Immature natural killer cell (primary cell): Measurements from ENCODE around the gene RIGI. TPM values are rescaled to one million over a fixed set of nuclear protein-coding genes. Genes with fewer than 3 reads are reported as not detected.

ENCODE experiments used
- DNase-seq, 3 donors: peaks; one replicate each; pipeline ENCODE4 v3.0.0; 2022; ENCODE audit warnings: mixed read lengths in 1 of 3
- H3K27ac Mint-ChIP-seq, 6 donors: one replicate each; pipeline ENCODE4 v1.8.0; 2020; ENCODE audit warnings: mixed read lengths in 6 of 6, mild to moderate bottlenecking in 5 of 6, inconsistent platforms in 4 of 6, moderate library complexity in 3 of 6
- H3K27me3 Mint-ChIP-seq, 3 donors: one replicate each; pipeline ENCODE4 v1.8.0; 2020 to 2021; ENCODE audit warnings: low read depth in 3 of 3, mild to moderate bottlenecking in 3 of 3, mixed read lengths in 3 of 3, moderate library complexity in 3 of 3, inconsistent platforms in 1 of 3
- H3K36me3 Mint-ChIP-seq, 3 donors: one replicate each; pipeline ENCODE4 v1.8.0; 2020; ENCODE audit warnings: mixed read lengths in 3 of 3, inconsistent platforms in 2 of 3, mild to moderate bottlenecking in 2 of 3
- H3K4me1 Mint-ChIP-seq, 2 donors: one replicate each; pipeline ENCODE4 v1.8.0; 2020; ENCODE audit warnings: inconsistent platforms in 2 of 2, mild to moderate bottlenecking in 2 of 2, mixed read lengths in 2 of 2, moderate library complexity in 1 of 2
- H3K4me3 Mint-ChIP-seq, 5 donors: one replicate each; pipeline ENCODE4 v1.8.0; 2020; ENCODE audit warnings: mild to moderate bottlenecking in 5 of 5, mixed read lengths in 5 of 5, inconsistent platforms in 3 of 5, moderate library complexity in 3 of 5
- H3K9me3 Mint-ChIP-seq, 6 donors: one replicate each; pipeline ENCODE4 v1.8.0; 2020; ENCODE audit warnings: mild to moderate bottlenecking in 6 of 6, mixed read lengths in 6 of 6, inconsistent platforms in 4 of 6, moderate library complexity in 3 of 6
- polyA plus RNA-seq, 3 donors: library from polyadenylated mRNA; unstranded; fragments of 300-500 nt; fragmentation: Illumina TruSeq; gene quantifications; one replicate each; pipeline ENCODE4 v1.2.3, GENCODE V29; 2021

Gene RIGI
- polyA plus RNA-seq, 3 donors from 2014 or later, result 14.3 to 20.9 (median 14.9) TPM

- Mint-ChIP-seq H3K4me1 (peaks cover 42 to 83% of the 10 kb centered on the region in 2 donors), H3K36me3 (peaks cover 8 to 11% (median 11%) of the 10 kb centered on the region in 3 donors), H3K27me3 (no peaks in the 10 kb centered on the region), H3K27ac (no peak overlapping the region), H3K9me3 (peaks cover 0 to under 1% (median 0%) of the 10 kb centered on the region in 6 donors), H3K4me3 (no peak overlapping the region)
- no peak for DNase-seq
Measured at GRCh38 chr9:32518276-32518675, 7.7 kb downstream of the RIGI start.

GRCh38 chr9:32516241-32516640 is 9.8 kb downstream of the RIGI start:
- Mint-ChIP-seq H3K27ac (peak overlapping the region in 2 of 6 donors; percentile 28 to 31), H3K9me3 (no peaks in the 10 kb centered on the region), H3K27me3 (peaks cover 0 to 2% (median 0%) of the 10 kb centered on the region in 3 donors), H3K4me3 (no peak overlapping the region), H3K36me3 (peaks cover 8 to 11% (median 10%) of the 10 kb centered on the region in 3 donors), H3K4me1 (peaks cover 42 to 81% of the 10 kb centered on the region in 2 donors)
- no peak for DNase-seq

DNA sequence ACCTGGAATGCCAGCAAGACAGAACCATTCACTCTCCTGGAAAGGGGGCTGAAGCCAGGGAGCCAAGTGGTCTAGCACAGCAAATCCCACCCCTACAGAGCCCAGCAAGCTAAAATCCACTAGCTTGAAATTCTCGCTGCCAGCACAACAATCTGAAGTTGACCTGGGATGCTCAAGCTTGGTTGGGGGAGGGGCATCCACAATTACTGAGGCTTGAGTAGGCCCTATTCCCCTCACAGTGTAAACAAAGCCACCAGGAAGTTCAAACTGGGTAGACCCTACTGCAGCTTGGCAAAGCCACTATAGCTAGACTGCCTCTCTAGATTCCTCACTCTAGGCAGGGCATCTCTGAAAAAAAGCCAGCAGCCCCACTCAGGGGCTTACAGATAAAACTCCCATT is 17.3 kb downstream of the RIGI start:
- no peaks in the 10 kb centered on the region for H3K9me3 Mint-ChIP-seq
- H3K4me3 Mint-ChIP-seq, result no peak overlapping the region
- DNase-seq, result no peak
- H3K4me1 Mint-ChIP-seq, result peaks cover 49 to 72% of the 10 kb centered on the region in 2 donors
- peaks cover under 1 to 4% (median 4%) of the 10 kb centered on the region in 3 donors for H3K36me3 Mint-ChIP-seq
- H3K27me3 Mint-ChIP-seq, result peaks cover 0 to 2% (median 0%) of the 10 kb centered on the region in 3 donors
- no peak overlapping the region for H3K27ac Mint-ChIP-seq

DNA sequence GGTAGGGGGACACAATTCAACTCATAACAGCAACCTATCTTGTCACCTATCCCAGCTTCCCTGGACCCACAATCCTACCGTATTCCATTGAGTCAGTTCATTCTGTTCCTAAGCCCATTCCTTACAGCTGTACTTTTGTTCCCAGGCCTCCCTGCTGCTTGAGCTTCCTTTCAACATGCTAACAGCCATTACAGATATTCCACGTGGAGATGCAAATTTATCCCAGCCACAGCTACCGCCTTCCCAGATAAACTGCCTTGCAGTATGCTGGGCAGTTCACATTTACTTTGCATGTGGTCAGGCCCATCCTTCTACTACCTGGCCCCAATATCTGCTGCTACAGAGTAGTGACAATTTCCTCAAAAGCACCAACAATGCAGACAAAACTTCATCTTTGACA is 23.0 kb downstream of the RIGI start:
- H3K27me3 Mint-ChIP-seq, result no peaks in the 10 kb centered on the region
- H3K27ac Mint-ChIP-seq, result peak overlapping the region in 2 of 6 donors; percentile 4 to 76
- DNase-seq, result no peak
- peaks cover 22 to 54% of the 10 kb centered on the region in 2 donors for H3K4me1 Mint-ChIP-seq
- peaks cover 4 to 18% (median 12%) of the 10 kb centered on the region in 3 donors for H3K36me3 Mint-ChIP-seq
- no peaks in the 10 kb centered on the region for H3K9me3 Mint-ChIP-seq
- H3K4me3 Mint-ChIP-seq, result no peak overlapping the region

DNA sequence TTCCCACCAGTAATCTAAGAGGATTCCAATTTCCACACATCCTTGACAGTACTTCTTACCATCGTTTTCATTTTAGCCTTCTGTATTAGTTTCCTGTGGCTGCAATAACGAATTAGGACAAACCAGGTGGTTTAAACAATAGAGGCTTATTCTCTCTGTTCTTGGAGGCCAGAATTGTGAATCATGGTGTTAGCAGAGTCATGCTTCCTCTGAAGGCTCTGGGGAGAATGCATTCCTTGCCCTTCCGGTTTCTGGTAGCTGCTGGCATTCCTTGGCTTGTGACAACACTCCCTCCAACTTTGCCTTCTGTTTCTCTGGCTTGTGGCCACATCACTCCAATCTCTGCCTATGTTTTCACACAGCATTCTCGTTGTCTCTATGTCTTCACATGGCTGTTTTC is 23.5 kb downstream of the RIGI start:
- DNase-seq, result no peak
- H3K27ac Mint-ChIP-seq, result peak overlapping the region in 4 of 6 donors; percentile 9 to 70 (median 36)
- no peaks in the 10 kb centered on the region for H3K9me3 Mint-ChIP-seq
- H3K36me3 Mint-ChIP-seq, result peaks cover 4 to 22% (median 12%) of the 10 kb centered on the region in 3 donors
- H3K4me3 Mint-ChIP-seq, result no peak overlapping the region
- H3K27me3 Mint-ChIP-seq, result no peaks in the 10 kb centered on the region
- H3K4me1 Mint-ChIP-seq, result peaks cover 22 to 50% of the 10 kb centered on the region in 2 donors

GRCh38 chr9:32501868-32502267 is 24.1 kb downstream of the RIGI start:
- peaks cover 4 to 22% (median 12%) of the 10 kb centered on the region in 3 donors for H3K36me3 Mint-ChIP-seq
- H3K4me3 Mint-ChIP-seq, result no peak overlapping the region
- H3K27ac Mint-ChIP-seq, result peak overlapping the region in 2 of 6 donors; percentile 14 to 18
- no peaks in the 10 kb centered on the region for H3K9me3 Mint-ChIP-seq
- DNase-seq, result no peak
- peaks cover 22 to 47% of the 10 kb centered on the region in 2 donors for H3K4me1 Mint-ChIP-seq
- no peaks in the 10 kb centered on the region for H3K27me3 Mint-ChIP-seq

DNA sequence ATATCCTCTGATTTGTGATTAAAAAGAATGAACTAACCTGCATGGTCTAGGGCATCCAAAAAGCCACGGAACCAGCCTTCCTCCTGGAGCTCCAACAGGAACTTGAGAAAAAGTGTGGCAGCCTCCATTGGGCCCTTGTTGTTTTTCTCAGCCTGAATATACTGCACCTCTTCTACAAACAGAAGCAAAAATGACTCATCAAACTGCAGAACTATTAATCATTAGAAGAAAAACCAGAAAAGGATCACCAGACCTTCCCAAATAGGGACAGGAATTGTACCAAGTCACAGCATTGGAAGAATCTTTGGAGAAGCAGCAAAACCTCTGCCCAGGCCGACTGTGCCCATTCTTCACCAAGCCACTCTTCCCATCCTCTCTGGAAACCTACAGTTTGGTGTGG is 25.2 kb downstream of the RIGI start:
- DNase-seq, result no peak
- Mint-ChIP-seq H3K36me3 (peaks cover 12 to 33% (median 17%) of the 10 kb centered on the region in 3 donors), H3K27ac (no peak overlapping the region), H3K27me3 (no peaks in the 10 kb centered on the region), H3K9me3 (no peaks in the 10 kb centered on the region), H3K4me1 (peaks cover 20 to 46% of the 10 kb centered on the region in 2 donors), H3K4me3 (no peak overlapping the region)

DNA sequence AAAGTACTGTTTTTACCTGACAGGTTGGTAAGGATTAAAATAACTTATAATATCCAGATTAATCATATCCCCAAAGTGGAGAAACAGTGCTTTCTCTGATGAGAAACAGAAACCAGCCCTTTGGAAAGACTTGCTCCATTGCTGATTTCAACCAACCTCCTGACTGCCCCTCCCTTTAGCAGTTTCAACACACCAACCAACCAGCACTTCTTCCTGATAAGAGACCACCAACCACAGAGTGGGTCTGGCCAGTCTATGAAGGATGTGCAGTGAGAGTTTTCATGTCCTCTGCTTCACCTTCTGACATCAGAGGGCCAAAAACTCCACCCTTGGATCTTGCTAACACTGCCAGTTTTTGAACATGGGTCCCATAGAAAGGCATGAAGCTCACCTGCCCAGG is 28.1 kb downstream of the RIGI start:
- Mint-ChIP-seq H3K4me1 (peaks cover 13 to 31% of the 10 kb centered on the region in 2 donors), H3K36me3 (peaks cover 13 to 33% (median 27%) of the 10 kb centered on the region in 3 donors), H3K4me3 (no peak overlapping the region), H3K27ac (peak overlapping the region in 2 of 6 donors; percentile 49 to 58), H3K27me3 (no peaks in the 10 kb centered on the region), H3K9me3 (no peaks in the 10 kb centered on the region)
- DNase-seq, result no peak

DNA sequence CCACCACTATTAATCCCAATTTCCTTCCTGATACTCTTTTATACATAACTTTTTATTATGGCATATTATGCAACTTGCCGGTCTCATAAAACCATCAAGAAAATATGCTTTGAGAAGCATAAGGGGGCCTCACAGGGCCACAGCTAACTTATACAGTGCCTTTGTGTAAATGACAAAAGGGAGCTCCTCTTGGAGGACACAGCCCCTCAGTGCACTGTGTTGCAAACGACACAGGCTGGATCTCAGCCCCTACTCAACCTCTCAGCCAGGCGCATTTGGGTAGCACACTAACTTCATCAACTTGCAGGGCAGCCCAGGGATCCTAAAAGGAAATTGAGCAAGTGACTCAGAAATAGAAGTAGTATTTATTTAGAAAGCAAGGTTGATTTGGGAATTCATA is 35.4 kb downstream of the RIGI start:
- Mint-ChIP-seq H3K4me1 (no peaks in the 10 kb centered on the region), H3K27me3 (no peaks in the 10 kb centered on the region), H3K36me3 (peaks cover 20 to 43% (median 34%) of the 10 kb centered on the region in 3 donors), H3K9me3 (no peaks in the 10 kb centered on the region), H3K27ac (peak overlapping the region in 3 of 6 donors; percentile 8 to 45 (median 20)), H3K4me3 (no peak overlapping the region)
- DNase-seq, result no peak

DNA sequence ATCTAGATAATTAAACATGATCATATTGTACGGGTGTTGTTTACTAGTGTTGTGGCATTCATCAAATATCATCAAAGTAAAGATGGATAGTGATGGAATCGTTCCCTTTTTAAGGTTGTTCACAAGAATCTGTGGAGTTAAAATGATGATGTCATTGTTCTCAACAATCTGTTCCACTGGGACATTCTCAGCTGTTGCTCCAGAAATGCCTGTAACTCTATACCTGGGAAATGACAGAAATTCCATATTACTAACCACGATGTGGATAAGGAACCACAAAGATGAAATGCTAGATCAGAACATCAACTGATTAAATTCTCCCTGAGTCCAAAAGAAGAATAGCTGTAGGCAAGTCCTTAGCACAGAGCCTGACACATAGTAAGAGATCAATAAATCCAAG is 38.0 kb downstream of the RIGI start:
- Mint-ChIP-seq H3K27me3 (no peaks in the 10 kb centered on the region), H3K36me3 (peaks cover 35 to 63% (median 46%) of the 10 kb centered on the region in 3 donors), H3K27ac (no peak overlapping the region), H3K9me3 (no peaks in the 10 kb centered on the region), H3K4me3 (no peak overlapping the region), H3K4me1 (no peaks in the 10 kb centered on the region)
- no peak for DNase-seq

- peaks cover 35 to 63% (median 52%) of the 10 kb centered on the region in 3 donors for H3K36me3 Mint-ChIP-seq
- no peak for DNase-seq
- H3K9me3 Mint-ChIP-seq, result no peaks in the 10 kb centered on the region
- H3K27me3 Mint-ChIP-seq, result no peaks in the 10 kb centered on the region
- H3K4me1 Mint-ChIP-seq, result no peaks in the 10 kb centered on the region
- no peak overlapping the region for H3K27ac Mint-ChIP-seq
- H3K4me3 Mint-ChIP-seq, result no peak overlapping the region
Measured at GRCh38 chr9:32486839-32487562, 39.0 kb downstream of the RIGI start.

GRCh38 chr9:32483343-32483742 is 42.7 kb downstream of the RIGI start:
- peak overlapping the region in 1 of 6 donors; percentile 34 for H3K27ac Mint-ChIP-seq
- DNase-seq, result no peak
- no peaks in the 10 kb centered on the region for H3K27me3 Mint-ChIP-seq
- no peaks in the 10 kb centered on the region for H3K9me3 Mint-ChIP-seq
- H3K36me3 Mint-ChIP-seq, result peaks cover 41 to 65% (median 49%) of the 10 kb centered on the region in 3 donors
- H3K4me1 Mint-ChIP-seq, result no peaks in the 10 kb centered on the region
- H3K4me3 Mint-ChIP-seq, result no peak overlapping the region
